ENCODE measurements around the gene PTRH1. TPM values are rescaled to one million over a fixed set of nuclear protein-coding genes. Genes with fewer than 3 reads are reported as not detected.
A peak's percentile ranks its signal among the peaks of the same experiment; 100 is the strongest.

The PTRH1 gene
- total RNA-seq, 1 donor from 2014 or later: 11.9 TPM

DNA sequence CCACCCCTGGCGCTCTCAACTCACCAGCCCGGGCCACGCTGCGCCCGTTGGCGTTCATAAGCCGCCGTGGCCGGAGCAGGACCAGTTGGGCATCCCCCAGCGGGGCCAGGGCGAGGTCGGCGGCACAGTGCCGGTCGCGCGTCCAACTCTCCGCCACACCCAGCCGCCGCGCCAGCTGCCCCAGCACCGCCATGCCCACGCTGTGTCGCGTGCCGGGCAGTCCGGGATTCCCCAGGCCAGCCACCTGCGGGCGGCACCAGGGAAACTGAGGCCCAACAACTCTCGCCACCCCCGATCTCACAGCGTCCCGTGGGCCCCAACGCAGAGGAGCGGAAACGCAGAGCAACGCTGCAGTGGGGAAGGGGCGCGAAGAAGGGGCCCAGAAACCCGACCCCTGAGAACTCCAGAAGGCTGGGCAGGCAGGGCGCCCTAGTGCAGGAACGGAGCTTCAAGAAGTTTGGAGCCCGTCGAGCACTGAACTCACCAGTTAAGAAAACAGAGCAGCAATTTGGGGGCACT, 453 bp downstream of the PTRH1 start:
- Mint-ChIP-seq H3K27ac (peak overlapping the region; percentile 92), H3K27me3 (peaks cover 4% of the 10 kb centered on the region), H3K9me3 (ENCODE audit: low read depth) (no peaks in the 10 kb centered on the region), H3K4me3 (ENCODE audit: low read depth) (peak overlapping the region; percentile 94), H3K36me3 (ENCODE audit: insufficient read depth) (no peaks in the 10 kb centered on the region), H3K4me1 (ENCODE audit: low read depth) (peaks cover 9% of the 10 kb centered on the region)
- TF ChIP-seq, protein P1, sequence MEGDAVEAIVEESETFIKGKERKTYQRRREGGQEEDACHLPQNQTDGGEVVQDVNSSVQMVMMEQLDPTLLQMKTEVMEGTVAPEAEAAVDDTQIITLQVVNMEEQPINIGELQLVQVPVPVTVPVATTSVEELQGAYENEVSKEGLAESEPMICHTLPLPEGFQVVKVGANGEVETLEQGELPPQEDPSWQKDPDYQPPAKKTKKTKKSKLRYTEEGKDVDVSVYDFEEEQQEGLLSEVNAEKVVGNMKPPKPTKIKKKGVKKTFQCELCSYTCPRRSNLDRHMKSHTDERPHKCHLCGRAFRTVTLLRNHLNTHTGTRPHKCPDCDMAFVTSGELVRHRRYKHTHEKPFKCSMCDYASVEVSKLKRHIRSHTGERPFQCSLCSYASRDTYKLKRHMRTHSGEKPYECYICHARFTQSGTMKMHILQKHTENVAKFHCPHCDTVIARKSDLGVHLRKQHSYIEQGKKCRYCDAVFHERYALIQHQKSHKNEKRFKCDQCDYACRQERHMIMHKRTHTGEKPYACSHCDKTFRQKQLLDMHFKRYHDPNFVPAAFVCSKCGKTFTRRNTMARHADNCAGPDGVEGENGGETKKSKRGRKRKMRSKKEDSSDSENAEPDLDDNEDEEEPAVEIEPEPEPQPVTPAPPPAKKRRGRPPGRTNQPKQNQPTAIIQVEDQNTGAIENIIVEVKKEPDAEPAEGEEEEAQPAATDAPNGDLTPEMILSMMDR (IDR thresholded peaks at IDR 0.05; ENCODE audit: unreplicated experiment): no peak
- no peak for DNase-seq (ENCODE audit: low spot score, unreplicated experiment)

DNA sequence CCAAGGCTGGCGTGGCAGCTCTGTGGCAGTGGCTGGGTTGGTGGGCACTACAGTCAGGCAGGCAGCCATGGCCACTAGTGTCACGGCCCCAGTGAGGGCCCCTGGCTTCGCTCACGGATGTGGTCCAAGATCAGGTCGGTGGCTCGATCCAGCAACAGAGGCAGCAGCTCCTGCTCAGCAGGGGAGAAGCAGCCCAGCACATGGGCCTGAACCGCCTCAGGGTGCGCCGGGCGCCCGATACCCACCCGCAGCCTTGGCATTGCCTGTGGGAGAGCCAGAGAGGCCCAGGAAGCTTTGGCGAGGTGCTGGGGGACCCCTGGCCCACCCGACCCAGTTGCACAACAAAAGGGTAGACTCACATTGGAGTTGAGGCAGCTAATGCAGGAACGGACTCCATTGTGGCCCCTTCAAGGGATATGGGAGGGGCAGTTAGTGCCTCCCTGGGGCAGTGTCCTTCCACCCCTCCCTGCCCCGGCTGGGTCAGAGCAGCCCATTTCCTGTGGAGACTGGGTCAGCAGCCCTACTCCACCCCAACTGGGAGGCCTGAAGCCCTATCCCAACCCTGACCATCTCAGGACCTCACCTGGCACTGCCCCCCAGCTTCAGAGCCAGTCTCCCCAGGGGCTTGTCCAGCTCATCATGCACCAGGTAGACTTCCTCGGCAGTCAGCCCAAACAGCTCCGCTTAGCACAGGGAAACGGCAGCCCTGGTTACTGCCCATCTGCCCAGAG, 1.3 kb downstream of the PTRH1 start:
- peaks cover 9% of the 10 kb centered on the region for H3K4me1 Mint-ChIP-seq (ENCODE audit: low read depth)
- no peak overlapping the region for H3K27ac Mint-ChIP-seq
- TF ChIP-seq, protein P1 (IDR thresholded peaks at IDR 0.05; ENCODE audit: unreplicated experiment): no peak
- no peaks in the 10 kb centered on the region for H3K36me3 Mint-ChIP-seq (ENCODE audit: insufficient read depth)
- no peaks in the 10 kb centered on the region for H3K27me3 Mint-ChIP-seq
- H3K9me3 Mint-ChIP-seq (ENCODE audit: low read depth): no peaks in the 10 kb centered on the region
- peak overlapping the region; percentile 66 for H3K4me3 Mint-ChIP-seq (ENCODE audit: low read depth)
- DNase-seq (ENCODE audit: low spot score, unreplicated experiment): no peak

DNA sequence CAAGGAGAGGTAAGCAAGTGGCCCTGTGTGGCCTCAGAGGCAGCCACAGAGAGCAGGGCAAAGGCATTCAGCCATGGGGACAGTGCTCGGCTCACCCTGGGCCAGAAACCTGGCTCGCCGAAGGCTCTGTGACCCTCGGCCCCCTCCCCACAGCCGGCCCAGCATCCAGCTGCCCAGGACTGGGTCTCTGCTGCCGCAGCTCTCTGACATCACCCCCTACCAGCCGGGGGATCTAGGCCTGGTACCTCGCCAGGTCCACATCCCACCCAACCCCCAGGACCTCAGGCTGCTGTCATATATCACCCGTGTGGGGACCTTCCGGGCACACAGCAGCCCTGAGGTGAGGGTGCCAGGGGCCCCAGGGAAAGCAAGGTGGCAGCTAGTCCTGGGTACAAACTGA, 2.6 kb downstream of the PTRH1 start:
- H3K36me3 Mint-ChIP-seq (ENCODE audit: insufficient read depth): no peaks in the 10 kb centered on the region
- TF ChIP-seq, protein P1 (IDR thresholded peaks at IDR 0.05; ENCODE audit: unreplicated experiment): no peak
- DNase-seq (ENCODE audit: low spot score, unreplicated experiment): no peak
- no peak overlapping the region for H3K27ac Mint-ChIP-seq
- H3K4me3 Mint-ChIP-seq (ENCODE audit: low read depth): no peak overlapping the region
- H3K4me1 Mint-ChIP-seq (ENCODE audit: low read depth): peaks cover 9% of the 10 kb centered on the region
- no peaks in the 10 kb centered on the region for H3K27me3 Mint-ChIP-seq
- H3K9me3 Mint-ChIP-seq (ENCODE audit: low read depth): no peaks in the 10 kb centered on the region

DNA sequence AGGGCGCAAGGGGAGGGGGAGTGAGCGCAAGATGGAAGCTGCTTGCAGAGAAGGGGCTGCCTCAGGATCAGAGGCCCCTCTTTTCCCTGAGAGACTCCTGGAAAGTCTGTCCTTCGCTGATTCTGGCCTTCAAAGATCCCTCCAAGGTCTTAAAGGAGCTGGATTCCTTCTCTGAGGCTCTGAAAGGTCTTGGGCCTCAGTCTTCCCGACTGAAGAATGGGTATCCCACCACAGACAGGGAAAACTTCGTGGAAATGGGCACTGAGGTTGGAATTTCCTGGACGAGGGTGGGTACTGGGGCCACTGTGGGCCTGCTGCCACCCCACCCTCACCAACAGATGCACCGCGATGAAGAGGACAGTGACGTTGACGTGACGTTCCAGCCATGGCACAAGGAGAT, 3.1 kb downstream of the PTRH1 start:
- Mint-ChIP-seq H3K36me3 (ENCODE audit: insufficient read depth) (no peaks in the 10 kb centered on the region), H3K4me1 (ENCODE audit: low read depth) (peaks cover 9% of the 10 kb centered on the region), H3K4me3 (ENCODE audit: low read depth) (peak overlapping the region; percentile 9), H3K9me3 (ENCODE audit: low read depth) (no peaks in the 10 kb centered on the region), H3K27ac (no peak overlapping the region), H3K27me3 (no peaks in the 10 kb centered on the region)
- TF ChIP-seq, protein P1 (IDR thresholded peaks at IDR 0.05; ENCODE audit: unreplicated experiment): no peak
- DNase-seq (ENCODE audit: low spot score, unreplicated experiment): no peak

DNA sequence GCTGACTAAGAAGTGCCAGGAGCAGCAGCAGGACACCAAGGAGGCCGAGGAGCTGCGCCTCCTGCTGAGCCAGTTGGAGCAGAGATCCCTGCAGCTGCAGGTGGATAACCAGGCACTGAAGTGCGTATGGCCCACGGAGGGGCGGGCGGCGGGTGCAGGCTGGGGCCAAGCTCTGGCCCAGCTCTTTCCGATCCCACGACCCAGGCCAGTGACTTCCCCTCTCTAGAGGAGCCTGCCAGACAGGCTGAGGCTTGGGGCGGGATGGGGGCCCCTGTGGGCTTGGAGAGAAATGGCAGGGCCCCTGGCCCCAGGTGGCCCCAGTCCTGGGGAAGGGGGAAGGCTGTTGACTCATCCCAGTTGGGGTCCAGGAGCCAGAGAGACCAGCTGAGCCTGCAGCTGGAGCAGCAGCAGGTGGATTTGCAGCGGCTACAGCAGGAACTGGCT, 3.6 kb downstream of the PTRH1 start:
- Mint-ChIP-seq H3K9me3 (ENCODE audit: low read depth) (no peaks in the 10 kb centered on the region), H3K4me3 (ENCODE audit: low read depth) (no peak overlapping the region), H3K36me3 (ENCODE audit: insufficient read depth) (no peaks in the 10 kb centered on the region), H3K27me3 (no peaks in the 10 kb centered on the region), H3K27ac (no peak overlapping the region), H3K4me1 (ENCODE audit: low read depth) (peaks cover 10% of the 10 kb centered on the region)
- TF ChIP-seq, protein P1 (IDR thresholded peaks at IDR 0.05; ENCODE audit: unreplicated experiment): no peak
- DNase-seq (ENCODE audit: low spot score, unreplicated experiment): no peak

Data from progenitor cell of endocrine pancreas (in vitro differentiated cells).